ENCODE data around the gene ENTPD1.
"Not testable (repeated sequence)": the region's sequence is repeated elsewhere in the genome, so short reads cannot be mapped to it uniquely, and the experiment has no call there.

Gene ENTPD1

DNA sequence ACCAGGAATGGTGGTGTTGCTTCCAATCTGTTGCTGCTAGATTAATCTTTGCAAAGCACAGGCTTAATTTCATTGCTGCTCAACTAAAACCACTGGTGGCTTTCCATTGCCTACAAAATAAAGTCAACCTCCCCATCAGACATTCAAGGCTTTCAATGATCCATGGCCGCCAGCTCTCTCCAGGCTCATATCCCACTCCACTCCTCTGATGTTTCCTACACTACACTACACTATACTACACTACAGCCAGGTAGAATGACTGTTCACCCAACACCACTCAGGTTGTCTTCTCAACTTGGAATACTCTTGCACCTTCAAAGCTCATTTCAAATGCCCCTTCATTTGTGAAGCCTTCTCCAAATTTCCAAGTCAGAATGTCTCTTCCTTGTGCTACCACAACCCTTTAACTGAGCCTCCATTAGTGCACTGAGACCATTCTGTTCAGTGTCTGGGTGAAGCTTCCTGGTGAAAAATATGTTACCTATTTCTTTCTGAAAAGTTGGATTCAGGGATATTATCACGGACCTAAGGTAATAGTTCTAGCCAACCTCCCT lies 116.3 kb downstream of the ENTPD1 start:
- no peak for DNase-seq

DNA sequence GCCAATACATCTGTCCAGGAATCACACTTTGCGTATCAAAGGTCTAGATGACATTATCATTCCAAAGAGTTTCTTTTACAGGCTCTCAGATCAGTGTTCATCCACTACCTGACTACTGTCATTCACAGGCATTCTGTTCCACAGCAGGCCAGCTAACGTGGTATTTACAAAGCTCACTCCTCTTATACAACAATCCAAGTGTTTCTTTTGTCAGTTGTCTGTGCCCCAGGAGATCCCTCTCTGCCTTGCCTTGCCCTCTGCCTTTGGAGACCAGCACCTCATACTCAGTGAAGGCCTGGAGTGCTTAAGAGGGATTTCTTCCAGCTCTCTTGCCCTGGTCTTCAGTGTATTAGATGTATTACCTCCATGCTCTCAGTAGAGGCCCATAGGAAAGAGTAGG lies 117.2 kb downstream of the ENTPD1 start:
- DNase-seq: no peak

DNA sequence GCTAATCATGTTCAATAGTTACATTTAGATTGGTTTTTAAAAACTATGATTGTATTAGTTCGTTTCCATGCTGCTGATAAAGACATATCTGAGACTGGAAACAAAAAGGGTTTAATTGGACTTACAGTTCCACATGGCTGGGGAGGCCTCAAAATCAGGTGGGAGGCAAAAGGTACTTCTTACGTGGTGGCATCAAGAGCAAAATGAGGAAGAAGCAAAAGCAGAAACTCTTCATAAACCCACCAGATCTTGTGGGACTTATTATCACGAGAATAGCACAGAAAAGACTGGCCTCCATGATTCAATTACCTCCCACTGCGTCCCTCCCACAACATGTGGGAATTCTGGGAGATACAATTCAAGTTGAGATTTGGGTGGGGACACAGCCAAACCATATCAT lies 117.7 kb downstream of the ENTPD1 start:
- DNase-seq: no peak

DNA sequence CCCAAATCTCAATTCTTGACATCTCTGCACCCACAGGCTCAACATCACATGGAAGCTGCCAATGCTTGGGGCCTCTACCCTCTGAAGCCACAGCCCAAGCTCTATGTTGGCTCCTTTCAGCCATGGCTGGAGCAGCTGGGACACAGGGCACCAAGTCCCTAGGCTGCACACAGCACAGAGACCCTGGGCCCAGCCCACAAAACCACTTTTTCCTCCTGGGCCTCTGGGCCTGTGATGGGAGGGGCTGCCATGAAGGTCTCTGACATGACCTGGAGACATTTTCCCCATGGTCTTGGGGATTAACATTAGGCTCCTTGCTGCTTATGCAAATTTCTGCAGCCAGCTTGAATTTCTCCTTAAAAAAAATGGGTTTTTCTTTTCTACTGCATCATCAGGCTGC lies 118.8 kb downstream of the ENTPD1 start:
- not testable (repeated sequence) for DNase-seq

DNA sequence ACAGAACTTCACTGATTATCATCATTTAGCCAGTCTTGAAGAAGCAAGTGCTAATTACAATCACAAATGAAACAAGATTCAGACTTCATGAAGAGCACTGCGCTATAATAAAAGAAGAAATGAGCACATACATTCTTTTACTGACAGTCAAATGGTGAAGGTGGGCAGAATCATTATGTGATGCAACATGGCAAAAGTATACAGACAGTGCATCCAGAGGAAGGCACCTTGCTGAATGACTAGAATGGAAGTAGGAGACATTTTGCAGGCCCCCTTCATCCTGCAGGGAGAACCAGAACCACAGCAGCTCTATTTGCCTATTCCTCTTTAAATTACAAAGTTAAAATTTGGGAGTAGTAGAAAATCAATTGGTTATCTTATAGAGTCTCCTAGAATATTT lies 120.8 kb downstream of the ENTPD1 start:
- DNase-seq: no peak

DNA sequence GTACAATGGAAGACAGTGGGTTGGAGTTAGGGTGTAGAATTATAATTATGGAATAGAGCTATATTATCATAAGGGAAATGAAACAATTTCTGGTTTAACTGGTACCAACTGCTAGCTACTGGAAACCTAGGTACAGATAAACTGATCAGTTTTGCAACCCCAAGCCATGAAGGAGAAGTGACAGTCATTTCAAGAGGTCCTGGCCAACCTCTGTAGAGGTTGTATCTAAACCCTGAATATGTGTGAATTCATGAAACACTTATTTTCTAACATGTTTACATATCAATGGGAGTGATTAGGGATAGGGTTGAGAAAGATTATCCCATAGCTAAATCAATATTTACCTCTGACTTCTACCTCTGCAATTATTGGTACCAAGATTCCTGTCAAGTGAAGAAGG lies 121.9 kb downstream of the ENTPD1 start:
- DNase-seq: no peak

DNA sequence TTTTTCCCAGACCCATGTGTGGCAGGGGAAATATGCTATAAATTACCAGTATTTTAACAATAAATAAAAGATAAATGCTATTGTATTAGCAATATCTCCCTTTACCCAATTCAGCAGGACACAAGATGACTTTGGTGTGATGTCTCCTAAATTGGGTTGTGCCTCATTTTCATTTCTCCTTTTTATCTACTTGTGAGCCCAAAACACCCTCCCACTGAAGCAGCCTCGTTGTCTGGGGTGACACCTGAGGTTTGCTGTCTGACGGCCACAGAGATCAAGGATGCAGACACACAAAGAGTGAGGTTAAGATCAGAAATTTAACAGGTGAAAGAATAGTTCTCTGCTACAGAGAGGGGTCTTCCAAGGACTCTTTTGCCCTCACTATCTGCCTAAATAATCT lies 124.7 kb downstream of the ENTPD1 start:
- no peak for DNase-seq

DNA sequence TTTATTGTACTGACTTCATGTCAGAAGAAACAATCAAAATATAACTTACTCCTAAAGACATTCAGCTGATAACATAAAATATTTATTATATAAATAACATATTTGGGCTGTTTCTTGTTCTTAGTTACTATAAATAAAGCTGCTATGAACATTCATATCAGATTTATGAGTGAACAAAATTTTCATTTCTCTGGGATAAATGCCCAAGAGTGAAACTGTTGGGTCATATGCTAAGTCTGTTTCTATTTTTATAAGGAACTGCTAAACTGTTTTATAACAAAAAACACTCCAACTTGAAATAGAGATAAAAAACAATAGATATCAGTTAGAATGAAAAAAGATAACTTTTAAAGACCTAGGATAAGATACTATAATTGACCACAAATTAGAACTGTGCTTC lies 125.4 kb downstream of the ENTPD1 start:
- no peak for DNase-seq

DNA sequence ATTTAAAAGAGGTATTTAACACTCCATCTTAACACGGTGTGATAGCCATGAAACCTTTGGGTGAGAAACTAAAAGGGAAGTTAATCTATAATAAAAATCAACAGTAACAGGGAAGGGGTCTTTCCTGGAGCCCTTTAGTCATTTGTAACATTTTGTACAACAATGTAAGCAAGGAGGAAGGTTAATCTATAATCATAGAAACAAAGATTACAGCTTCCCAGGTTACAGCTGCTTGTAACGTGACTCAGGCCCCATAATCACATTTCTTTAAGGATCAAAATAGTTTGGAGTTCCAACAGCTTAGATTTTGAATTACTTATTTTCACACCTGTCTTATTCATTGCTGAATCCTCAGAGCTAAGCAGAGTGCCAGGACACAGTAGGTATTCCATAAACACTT lies 133.9 kb downstream of the ENTPD1 start:
- DNase-seq: no peak

DNA sequence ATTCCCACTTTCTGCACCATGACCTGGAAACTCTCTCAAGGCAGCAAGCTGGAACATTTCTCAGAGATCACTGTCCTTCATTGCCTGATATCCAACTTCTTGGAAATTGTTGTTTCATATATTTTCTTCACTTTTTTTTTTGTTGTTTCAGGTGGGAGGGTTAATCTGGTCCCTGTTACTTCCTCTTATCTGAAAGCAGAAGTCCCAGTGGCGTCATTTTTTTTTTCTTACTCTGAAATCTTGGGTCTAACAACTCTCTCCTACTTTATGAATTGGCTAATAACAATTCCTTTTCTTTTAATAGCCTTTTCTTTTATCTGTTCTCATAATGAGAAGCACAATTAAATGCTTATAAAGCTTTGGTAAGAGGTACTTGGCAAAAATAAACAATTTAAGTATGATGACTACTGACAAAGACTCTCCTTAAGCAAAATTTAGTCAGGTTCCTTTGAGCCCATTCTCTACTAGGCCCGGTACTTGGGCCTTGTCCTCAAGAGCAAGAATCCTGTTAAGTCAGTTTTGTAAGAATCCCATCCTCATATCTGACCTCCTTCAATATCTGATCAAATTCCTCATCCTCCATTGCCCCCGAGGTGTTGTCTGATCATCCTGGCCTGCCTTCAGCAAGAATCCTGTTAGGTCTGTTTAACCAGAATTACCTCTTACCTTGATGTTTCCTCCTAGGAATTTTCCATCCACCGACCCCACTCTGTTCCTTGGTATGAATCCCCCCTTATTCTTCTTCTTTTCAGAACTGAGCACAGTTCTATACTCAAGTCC lies 140.3 kb downstream of the ENTPD1 start:
- no peak for DNase-seq

DNA sequence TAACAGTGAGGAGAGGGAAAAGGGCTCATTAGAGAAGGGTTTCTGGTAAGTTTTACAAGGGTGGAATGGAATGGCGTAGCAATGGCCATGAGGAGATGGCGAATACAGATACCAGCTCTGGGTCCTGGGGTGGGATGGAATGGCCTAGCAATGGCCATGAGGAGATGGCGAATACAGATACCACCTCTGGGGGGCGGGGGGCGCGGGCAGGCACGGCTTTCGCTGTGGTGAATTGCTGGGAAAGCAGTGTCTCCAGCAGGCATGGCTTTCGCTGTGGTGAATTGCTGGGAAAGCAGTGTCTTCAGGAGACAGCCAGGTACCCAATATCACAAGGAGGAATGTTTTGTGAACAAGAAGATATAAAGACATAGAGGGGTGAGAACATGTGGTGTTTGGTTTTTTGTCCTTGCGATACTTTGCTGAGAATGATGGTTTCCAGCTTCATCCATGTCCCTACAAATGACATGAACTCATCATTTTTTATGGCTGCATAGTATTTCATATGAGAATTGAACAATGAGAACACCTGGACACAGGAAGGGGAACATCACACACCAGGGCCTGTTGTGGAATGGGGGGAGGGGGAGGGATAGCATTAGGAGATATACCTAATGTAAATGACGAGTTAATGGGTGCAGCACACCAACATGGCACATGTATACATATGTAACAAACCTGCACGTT lies 150.1 kb downstream of the ENTPD1 start:
- not testable (repeated sequence) for DNase-seq

DNA sequence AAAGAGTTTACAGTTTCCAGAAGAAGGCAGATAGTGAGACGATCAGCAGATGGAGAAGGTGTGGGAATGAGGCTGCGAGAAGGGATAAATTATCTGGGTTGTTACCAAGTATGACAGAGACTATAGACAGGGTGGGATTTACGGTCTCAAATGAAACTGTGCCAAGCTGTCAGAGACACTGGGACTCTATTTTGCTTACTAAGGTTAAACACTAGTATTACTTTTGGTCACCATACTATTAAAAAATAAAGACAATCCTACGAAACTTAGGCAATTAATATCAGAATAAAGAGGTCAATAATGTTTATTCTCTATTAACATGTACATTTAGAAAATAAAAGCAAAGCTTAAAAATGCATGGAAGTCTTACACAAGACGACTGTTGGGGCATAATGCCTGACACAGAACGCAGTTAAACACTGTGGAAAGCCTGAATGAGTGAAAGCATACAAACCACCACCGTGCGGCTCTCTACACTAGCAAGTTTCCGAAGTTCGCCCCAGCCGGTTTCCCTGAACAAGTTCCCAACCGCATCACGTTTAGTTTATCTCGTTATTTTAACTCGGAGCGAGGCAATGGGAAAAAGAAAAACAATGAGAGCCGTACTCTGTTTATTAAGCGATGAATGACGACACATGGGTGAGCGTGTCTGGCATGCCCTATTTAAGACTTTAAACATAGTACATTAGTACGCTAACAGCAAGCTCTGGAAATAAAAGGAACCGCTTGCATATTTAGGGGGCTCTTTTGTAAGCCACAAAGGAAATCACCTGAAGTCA lies 150.9 kb downstream of the ENTPD1 start:
- peak; percentile 66 for DNase-seq

DNA sequence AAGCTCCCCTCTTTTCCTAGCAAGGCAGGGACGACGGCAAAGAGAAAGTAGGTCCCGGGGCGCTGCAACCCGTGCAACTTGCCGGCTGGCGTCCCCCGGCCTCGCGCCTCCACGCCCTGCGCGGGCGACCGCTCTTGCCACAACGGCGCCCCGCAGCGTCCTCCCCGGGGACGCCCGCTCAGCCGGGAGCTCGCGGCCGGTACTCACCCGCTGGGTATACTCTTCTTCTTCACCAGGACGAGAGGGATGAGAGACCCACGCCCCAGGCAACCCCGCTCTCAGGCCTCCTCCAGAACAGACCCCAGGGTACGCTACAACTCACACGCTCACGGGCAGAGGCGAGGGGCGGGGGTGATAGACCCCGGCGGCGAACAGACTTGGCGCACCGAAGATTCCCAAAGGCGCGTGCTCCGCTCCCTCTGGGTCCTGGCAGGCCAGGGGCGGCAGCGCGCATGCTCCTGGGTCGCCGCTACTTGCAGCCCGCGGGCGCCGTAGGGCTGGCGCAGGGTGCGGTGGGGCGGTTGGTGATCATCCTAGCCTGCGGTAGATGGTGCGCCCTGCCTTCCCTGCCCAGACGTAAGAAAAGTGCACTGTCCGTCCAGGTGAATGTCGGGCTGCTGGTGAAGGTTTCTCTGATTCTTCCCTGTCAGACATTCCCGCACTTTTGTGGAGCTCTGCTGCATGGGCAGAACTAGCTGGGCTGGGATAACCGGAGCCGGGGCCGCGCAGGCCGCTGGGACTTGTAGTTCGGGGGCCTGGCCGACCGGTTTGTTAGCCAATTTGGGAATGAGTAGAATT lies 151.7 kb downstream of the ENTPD1 start, which contains the start of gene CC2D2B:
TSS of gene CC2D2B (plus strand) at position 520 of the 798 bp plus-strand sequence. CDS start 3,349 bp downstream, outside the sequence.
- peak; percentile 89 for DNase-seq

DNA sequence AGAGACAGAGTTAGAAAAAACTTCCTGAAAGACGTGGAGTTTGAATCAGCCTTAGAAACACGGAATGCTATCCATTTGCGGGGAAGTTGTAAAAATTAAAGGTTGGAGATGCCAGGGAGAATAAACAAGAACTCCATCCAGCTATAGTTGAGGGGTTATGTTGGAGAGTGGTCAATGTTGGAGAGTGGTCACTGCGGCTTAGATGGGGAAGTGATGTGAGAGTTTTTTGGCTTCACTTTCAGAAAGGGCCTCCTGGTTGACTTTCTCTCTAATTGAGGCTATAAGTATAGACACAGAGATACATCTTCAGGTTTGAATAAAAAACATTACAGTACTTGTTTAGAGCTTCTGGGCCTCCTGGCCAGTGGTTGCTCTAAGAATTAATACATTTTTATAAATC lies 152.5 kb downstream of the ENTPD1 start:
- no peak for DNase-seq

DNA sequence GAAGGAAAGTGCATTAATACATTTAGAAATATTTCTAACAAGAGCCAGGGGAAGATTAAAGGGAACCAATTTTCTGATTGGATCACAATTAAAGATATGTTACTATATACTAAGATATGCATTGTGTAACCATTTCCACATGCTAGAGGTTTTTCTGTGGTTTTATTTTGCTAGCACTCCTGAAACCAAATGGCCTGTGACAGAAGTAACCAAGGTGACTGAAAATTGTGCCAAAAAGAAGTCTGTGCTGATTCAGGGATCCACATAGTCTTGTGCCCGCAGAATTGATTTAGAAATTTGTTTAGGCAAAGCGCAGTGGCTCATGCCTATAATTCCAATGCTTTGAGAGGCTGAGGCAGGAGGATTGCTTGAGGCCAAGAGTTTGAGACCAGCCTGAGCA lies 153.6 kb downstream of the ENTPD1 start:
- no peak for DNase-seq

DNA sequence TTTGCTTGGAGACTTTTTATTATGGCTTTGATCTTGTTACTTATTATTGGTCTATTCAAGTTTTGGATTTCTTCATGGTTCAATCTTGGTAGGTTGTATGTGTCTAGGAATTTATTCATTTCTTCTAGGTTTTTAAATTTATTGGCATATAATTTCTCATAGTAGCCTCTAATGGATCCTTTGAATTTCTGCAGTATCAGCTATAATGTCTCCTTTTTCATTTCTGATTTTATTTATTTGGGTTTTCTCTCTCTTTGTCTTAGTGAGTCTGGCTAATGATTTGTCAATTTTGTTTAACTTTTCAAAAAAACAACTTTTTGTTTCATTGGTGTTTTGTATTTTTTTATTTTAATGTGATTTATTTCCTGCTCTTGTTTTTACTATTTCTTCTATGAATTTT lies 160.1 kb downstream of the ENTPD1 start:
- DNase-seq: not testable (repeated sequence)

Measured in femur (tissue), 1 donor.